SK-N-SH (cell line): Measurements from ENCODE around the gene CYP2C19. TPM values are rescaled to one million over a fixed set of nuclear protein-coding genes. Genes with fewer than 3 reads are reported as not detected.

Experiments used
- CTCF ChIA-PET: fragments of 300-600, 350-600 bp; formaldehyde crosslinking; extraction: SDS; loops from one replicate; lab custom pipeline; 2021; lab: Yijun Ruan, JAX
- POLR2A ChIA-PET: fragments of 350-600 bp; sonication (Branson Sonifier 250); formaldehyde crosslinking; extraction: SDS; loops from one replicate; lab custom pipeline; 2020; ENCODE audit warnings: antibody characterized with exemption, inconsistent platforms; lab: Yijun Ruan, JAX
- DNase-seq: peaks from one replicate; pipeline ENCODE4 v3.0.0; 2012
- H2AFZ ChIP-seq: fragments of 200-600 bp; sonication (generic); 2 replicates; pipeline ENCODE4 v1.8.1; 2016; ENCODE audit warnings: antibody characterized with exemption, mild to moderate bottlenecking, low read depth
- H3F3A ChIP-seq: fragments of 200-600 bp; sonication (generic); replicated peaks from 2 replicates; pipeline ENCODE3; 2016; ENCODE audit warnings: antibody characterized with exemption, mild to moderate bottlenecking; ENCODE audit not compliant: insufficient read depth
- H3K27ac ChIP-seq, 2 experiments: fragments of 200-500 bp in 1 of 2; fragments of 200-600 bp in 1 of 2; sonication (Bioruptor generic) in 1 of 2; sonication (generic), shearing (Covaris generic) in 1 of 2; 2 replicates each; pipeline versions ENCODE4 v1.5.1 to v1.6.1; 2014 to 2016; ENCODE audit warnings: low read depth in 2 of 2, inconsistent platforms in 1 of 2, low read length in 1 of 2, mild to moderate bottlenecking in 1 of 2, mixed read lengths in 1 of 2
- H3K27me3 ChIP-seq: fragments of 200-600 bp; sonication (generic), shearing (Covaris generic); 2 replicates; pipeline ENCODE4 v1.6.1; 2016; ENCODE audit warnings: mixed run types; ENCODE audit not compliant: insufficient read depth
- H3K36me3 ChIP-seq, 2 experiments: fragments of 200-500 bp in 1 of 2; fragments of 200-600 bp in 1 of 2; sonication (Bioruptor generic) in 1 of 2; sonication (generic) in 1 of 2; replicated peaks in 1 of 2; 2 replicates each; pipeline versions ENCODE3 to v1.5.1; 2014 to 2016; ENCODE audit warnings: low read length in 1 of 2, mild to moderate bottlenecking in 1 of 2; ENCODE audit not compliant: insufficient read depth in 2 of 2, control insufficient read depth in 1 of 2
- H3K4me1 ChIP-seq, 2 experiments: fragments of 200-500 bp in 1 of 2; fragments of 200-600 bp in 1 of 2; sonication (Bioruptor generic) in 1 of 2; sonication (generic), shearing (Covaris generic) in 1 of 2; 2 replicates each; pipeline versions ENCODE4 v1.5.1 to v1.6.1; 2014 to 2016; ENCODE audit warnings: low read depth in 1 of 2, low read length in 1 of 2, mixed run types in 1 of 2; ENCODE audit not compliant: insufficient read depth in 2 of 2, control insufficient read depth in 1 of 2
- H3K4me2 ChIP-seq: fragments of 200-600 bp; sonication (generic), shearing (Covaris generic); 2 replicates; pipeline ENCODE4 v1.6.1; 2017; ENCODE audit warnings: mixed run types
- H3K4me3 ChIP-seq, 2 experiments: fragments of 200-500 bp in 1 of 2; fragments of 200-600 bp in 1 of 2; sonication (Bioruptor generic) in 1 of 2; sonication (generic), shearing (Covaris generic) in 1 of 2; 2 replicates each; pipeline versions ENCODE4 v1.5.1 to v1.8.1; 2014 to 2016; ENCODE audit warnings: low read depth in 2 of 2, inconsistent platforms in 1 of 2, low read length in 1 of 2, mild to moderate bottlenecking in 1 of 2, mixed read lengths in 1 of 2, moderate library complexity in 1 of 2
- H3K79me2 ChIP-seq: fragments of 200-600 bp; sonication (generic); 2 replicates; pipeline ENCODE4 v1.8.1; 2017; ENCODE audit warnings: mild to moderate bottlenecking; ENCODE audit not compliant: insufficient read depth
- H3K9ac ChIP-seq: fragments of 200-600 bp; sonication (generic); 2 replicates; pipeline ENCODE4 v1.6.1; 2017; ENCODE audit warnings: mixed run types
- H3K9me2 ChIP-seq: fragments of 200-600 bp; sonication (generic); 2 replicates; pipeline ENCODE4 v1.6.1; 2017; ENCODE audit warnings: mixed run types
- H3K9me3 ChIP-seq: fragments of 200-600 bp; sonication (generic); 2 replicates; pipeline ENCODE4 v1.6.1; 2017; ENCODE audit warnings: mixed run types, mild to moderate bottlenecking, moderate library complexity
- H4K20me1 ChIP-seq: fragments of 200-600 bp; sonication (generic); 2 replicates; pipeline ENCODE4 v1.6.1; 2017; ENCODE audit warnings: mild to moderate bottlenecking, mixed run types; ENCODE audit not compliant: insufficient read depth
- ELF1 ChIP-seq: IDR thresholded peaks from 2 replicates; pipeline ENCODE4 v1.4.0; 2012
- EP300 ChIP-seq, 2 experiments: IDR thresholded peaks; 2 replicates each; pipeline versions ENCODE4 v1.4.0 to v1.6.1; 2012; ENCODE audit warnings: borderline replicate concordance in 1 of 2, low read depth in 1 of 2, low read length in 1 of 2
- EZH2phosphoT487 ChIP-seq: fragments of 200-600 bp; sonication (generic); IDR thresholded peaks from 2 replicates; pipeline ENCODE4 v1.6.1; 2017; ENCODE audit warnings: low read depth, mixed run types, mild to moderate bottlenecking, antibody characterized with exemption, moderate library complexity, borderline replicate concordance
- FOSL2 ChIP-seq: IDR thresholded peaks from 2 replicates; pipeline ENCODE4 v1.4.0; 2012; ENCODE audit warnings: low read depth, mild to moderate bottlenecking, moderate library complexity, borderline replicate concordance
- FOXM1 ChIP-seq: IDR thresholded peaks from 2 replicates; pipeline ENCODE4 v1.4.0; 2012; ENCODE audit warnings: low read depth, mild to moderate bottlenecking
- GATA2 ChIP-seq: sonication (generic); formaldehyde crosslinking; IDR thresholded peaks from 2 replicates; pipeline ENCODE4 v1.5.0; 2020; ENCODE audit warnings: mild to moderate bottlenecking, missing genetic modification reagents
- NRF1 ChIP-seq: IDR thresholded peaks from 2 replicates; pipeline ENCODE4 v1.6.1; 2012; ENCODE audit warnings: low read depth, mild to moderate bottlenecking, low read length
- POLR2AphosphoS5 ChIP-seq: IDR thresholded peaks from 2 replicates; pipeline ENCODE4 v1.6.1; 2012; ENCODE audit warnings: low read depth, low read length
- RCOR1 ChIP-seq: fragments of 150-350 bp; IDR thresholded peaks from 2 replicates; pipeline ENCODE4 v1.6.1; 2017; ENCODE audit warnings: antibody characterized with exemption, low read length
- RFX5 ChIP-seq: IDR thresholded peaks from 2 replicates; pipeline ENCODE4 v1.6.1; 2012; ENCODE audit warnings: mild to moderate bottlenecking, improper control_type of control experiment, low read length
- SIN3A ChIP-seq: IDR thresholded peaks from 2 replicates; pipeline ENCODE4 v1.6.1; 2012; ENCODE audit warnings: low read depth, mild to moderate bottlenecking, low read length, moderate library complexity, borderline replicate concordance
- TCF12 ChIP-seq: IDR thresholded peaks from 2 replicates; pipeline ENCODE4 v1.4.0; 2012
- TEAD4 ChIP-seq: IDR thresholded peaks from 2 replicates; pipeline ENCODE4 v1.4.0; 2012; ENCODE audit warnings: mild to moderate bottlenecking, borderline replicate concordance; ENCODE audit not compliant: insufficient read depth
- YY1 ChIP-seq: IDR thresholded peaks from 2 replicates; pipeline ENCODE4 v1.4.0; 2012; ENCODE audit warnings: low read depth, mild to moderate bottlenecking
- WGBS: methylation state at CpG from one replicate; pipeline ENCODE4 v1.1.6; 2017; ENCODE audit warnings: low lambda C conversion rate; 5-methylcytosine and 5-hydroxymethylcytosine counted together
- polyA plus RNA-seq, 3 experiments: library from polyadenylated mRNA; depleted of rRNA; stranded (reverse); fragments of >200 nt; gene quantifications; 2 replicates each; pipeline ENCODE4 v1.2.3, GENCODE V29; 2012
- TF ChIP-seq, protein P1 (sequence below): IDR thresholded peaks from 2 replicates; pipeline ENCODE4 v1.4.0; 2012; ENCODE audit warnings: low read depth, borderline replicate concordance
- TF ChIP-seq, protein P2 (sequence below): IDR thresholded peaks from 2 replicates; pipeline ENCODE4 v1.4.0; 2012; ENCODE audit warnings: low read depth, borderline replicate concordance
- TF ChIP-seq, protein P3 (sequence below): fragments of 150-350 bp; IDR thresholded peaks from 2 replicates; pipeline ENCODE4 v1.6.1; 2016; ENCODE audit warnings: mild to moderate bottlenecking, low read depth, low read length
- TF ChIP-seq, protein P4 (sequence below): IDR thresholded peaks from 2 replicates; pipeline ENCODE4 v1.6.1; 2012; ENCODE audit warnings: mild to moderate bottlenecking, low read depth, low read length, moderate library complexity
- TF ChIP-seq, protein P5 (sequence below): fragments of 150-350 bp; IDR thresholded peaks from 2 replicates; pipeline ENCODE4 v1.6.1; 2017; ENCODE audit warnings: antibody characterized with exemption, low read length, low read depth, borderline replicate concordance
- TF ChIP-seq, protein P6 (sequence below): IDR thresholded peaks from 2 replicates; pipeline ENCODE4 v1.4.0; 2012; ENCODE audit warnings: low read depth
- TF ChIP-seq, protein P7 (sequence below): fragments of 200-600 bp; sonication (generic); IDR thresholded peaks from 2 replicates; pipeline ENCODE4 v1.6.1; 2017; ENCODE audit warnings: antibody characterized with exemption, mild to moderate bottlenecking, moderate library complexity

CYP2C19 gene
- polyA plus RNA-seq, 1 of the 3 experiments (the other 2 are of a cell fraction), result not detected

DNA sequence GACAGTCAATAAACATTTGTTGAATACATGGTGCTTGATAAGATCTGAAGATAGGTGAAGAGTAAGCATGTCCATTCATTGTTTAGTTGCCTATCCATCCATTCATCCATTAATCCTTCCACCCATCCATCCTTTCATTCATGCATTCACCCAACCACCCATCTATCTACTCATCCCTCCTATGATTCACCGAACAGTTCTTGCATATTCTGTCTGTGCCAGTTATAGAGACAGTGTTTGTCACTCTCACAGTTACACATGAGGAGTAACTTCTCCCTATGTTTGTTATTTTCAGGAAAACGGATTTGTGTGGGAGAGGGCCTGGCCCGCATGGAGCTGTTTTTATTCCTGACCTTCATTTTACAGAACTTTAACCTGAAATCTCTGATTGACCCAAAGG lies 90.0 kb downstream of the CYP2C19 start (continued):
- TF ChIP-seq, protein P1, sequence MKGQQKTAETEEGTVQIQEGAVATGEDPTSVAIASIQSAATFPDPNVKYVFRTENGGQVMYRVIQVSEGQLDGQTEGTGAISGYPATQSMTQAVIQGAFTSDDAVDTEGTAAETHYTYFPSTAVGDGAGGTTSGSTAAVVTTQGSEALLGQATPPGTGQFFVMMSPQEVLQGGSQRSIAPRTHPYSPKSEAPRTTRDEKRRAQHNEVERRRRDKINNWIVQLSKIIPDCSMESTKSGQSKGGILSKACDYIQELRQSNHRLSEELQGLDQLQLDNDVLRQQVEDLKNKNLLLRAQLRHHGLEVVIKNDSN, result no peak
- TF ChIP-seq, protein P2, sequence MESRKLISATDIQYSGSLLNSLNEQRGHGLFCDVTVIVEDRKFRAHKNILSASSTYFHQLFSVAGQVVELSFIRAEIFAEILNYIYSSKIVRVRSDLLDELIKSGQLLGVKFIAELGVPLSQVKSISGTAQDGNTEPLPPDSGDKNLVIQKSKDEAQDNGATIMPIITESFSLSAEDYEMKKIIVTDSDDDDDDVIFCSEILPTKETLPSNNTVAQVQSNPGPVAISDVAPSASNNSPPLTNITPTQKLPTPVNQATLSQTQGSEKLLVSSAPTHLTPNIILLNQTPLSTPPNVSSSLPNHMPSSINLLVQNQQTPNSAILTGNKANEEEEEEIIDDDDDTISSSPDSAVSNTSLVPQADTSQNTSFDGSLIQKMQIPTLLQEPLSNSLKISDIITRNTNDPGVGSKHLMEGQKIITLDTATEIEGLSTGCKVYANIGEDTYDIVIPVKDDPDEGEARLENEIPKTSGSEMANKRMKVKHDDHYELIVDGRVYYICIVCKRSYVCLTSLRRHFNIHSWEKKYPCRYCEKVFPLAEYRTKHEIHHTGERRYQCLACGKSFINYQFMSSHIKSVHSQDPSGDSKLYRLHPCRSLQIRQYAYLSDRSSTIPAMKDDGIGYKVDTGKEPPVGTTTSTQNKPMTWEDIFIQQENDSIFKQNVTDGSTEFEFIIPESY, result no peak
- no peak for TF ChIP-seq RFX5
- TF ChIP-seq, protein P3, sequence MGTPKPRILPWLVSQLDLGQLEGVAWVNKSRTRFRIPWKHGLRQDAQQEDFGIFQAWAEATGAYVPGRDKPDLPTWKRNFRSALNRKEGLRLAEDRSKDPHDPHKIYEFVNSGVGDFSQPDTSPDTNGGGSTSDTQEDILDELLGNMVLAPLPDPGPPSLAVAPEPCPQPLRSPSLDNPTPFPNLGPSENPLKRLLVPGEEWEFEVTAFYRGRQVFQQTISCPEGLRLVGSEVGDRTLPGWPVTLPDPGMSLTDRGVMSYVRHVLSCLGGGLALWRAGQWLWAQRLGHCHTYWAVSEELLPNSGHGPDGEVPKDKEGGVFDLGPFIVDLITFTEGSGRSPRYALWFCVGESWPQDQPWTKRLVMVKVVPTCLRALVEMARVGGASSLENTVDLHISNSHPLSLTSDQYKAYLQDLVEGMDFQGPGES, result no peak
- no peak for TF ChIP-seq TEAD4
- no peak for TF ChIP-seq ELF1
- no peak for TF ChIP-seq TCF12

DNA sequence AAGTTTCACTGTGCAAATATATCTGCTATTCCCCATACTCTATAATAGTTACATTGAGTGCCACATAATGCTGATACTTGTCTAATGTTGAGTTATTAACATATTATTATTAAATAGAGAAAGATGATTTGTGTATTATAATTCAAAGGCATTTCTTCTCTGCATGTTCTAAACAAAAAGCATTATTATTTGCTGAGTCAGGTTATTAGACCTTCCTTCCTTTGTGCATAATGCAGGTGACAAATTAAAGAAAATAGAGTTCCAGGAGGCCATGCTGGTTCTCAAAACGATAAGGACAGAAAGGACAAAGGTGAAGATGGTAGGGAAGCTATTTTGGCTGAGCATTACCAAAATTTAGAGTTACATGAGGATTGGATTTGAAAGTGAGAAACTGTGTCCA lies 90.6 kb downstream of the CYP2C19 start:
- WGBS, result 3% methylated on average over 1 of the region's 1 CpG
- Histone ChIP-seq H3K27me3 (no peaks in the 10 kb centered on the region), H3F3A (no peaks in the 10 kb centered on the region), H3K79me2 (no peaks in the 10 kb centered on the region), H3K9ac (no peak overlapping the region), H4K20me1 (no peaks in the 10 kb centered on the region), H3K4me1 (no peaks in the 10 kb centered on the region), H3K9me3 (no peaks in the 10 kb centered on the region)
- CTCF ChIA-PET, result no interaction called here
- no peak for DNase-seq
- POLR2A ChIA-PET, result no interaction called here
- TF ChIP-seq FOXM1 (no peak), SIN3A (no peak), YY1 (no peak), EZH2phosphoT487 (no peak), EP300 (IDR thresholded peaks at IDR 0.05; ENCODE audit: borderline replicate concordance in 1 of 2, low read depth in 1 of 2, low read length in 1 of 2) (no peak), FOSL2 (no peak), NRF1 (no peak), TEAD4 (no peak), POLR2AphosphoS5 (no peak), GATA2 (CRISPR knock-in tag) (no peak), RCOR1 (no peak)
- TF ChIP-seq, protein P4, sequence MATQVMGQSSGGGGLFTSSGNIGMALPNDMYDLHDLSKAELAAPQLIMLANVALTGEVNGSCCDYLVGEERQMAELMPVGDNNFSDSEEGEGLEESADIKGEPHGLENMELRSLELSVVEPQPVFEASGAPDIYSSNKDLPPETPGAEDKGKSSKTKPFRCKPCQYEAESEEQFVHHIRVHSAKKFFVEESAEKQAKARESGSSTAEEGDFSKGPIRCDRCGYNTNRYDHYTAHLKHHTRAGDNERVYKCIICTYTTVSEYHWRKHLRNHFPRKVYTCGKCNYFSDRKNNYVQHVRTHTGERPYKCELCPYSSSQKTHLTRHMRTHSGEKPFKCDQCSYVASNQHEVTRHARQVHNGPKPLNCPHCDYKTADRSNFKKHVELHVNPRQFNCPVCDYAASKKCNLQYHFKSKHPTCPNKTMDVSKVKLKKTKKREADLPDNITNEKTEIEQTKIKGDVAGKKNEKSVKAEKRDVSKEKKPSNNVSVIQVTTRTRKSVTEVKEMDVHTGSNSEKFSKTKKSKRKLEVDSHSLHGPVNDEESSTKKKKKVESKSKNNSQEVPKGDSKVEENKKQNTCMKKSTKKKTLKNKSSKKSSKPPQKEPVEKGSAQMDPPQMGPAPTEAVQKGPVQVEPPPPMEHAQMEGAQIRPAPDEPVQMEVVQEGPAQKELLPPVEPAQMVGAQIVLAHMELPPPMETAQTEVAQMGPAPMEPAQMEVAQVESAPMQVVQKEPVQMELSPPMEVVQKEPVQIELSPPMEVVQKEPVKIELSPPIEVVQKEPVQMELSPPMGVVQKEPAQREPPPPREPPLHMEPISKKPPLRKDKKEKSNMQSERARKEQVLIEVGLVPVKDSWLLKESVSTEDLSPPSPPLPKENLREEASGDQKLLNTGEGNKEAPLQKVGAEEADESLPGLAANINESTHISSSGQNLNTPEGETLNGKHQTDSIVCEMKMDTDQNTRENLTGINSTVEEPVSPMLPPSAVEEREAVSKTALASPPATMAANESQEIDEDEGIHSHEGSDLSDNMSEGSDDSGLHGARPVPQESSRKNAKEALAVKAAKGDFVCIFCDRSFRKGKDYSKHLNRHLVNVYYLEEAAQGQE, result no peak
- TF ChIP-seq, protein P5, sequence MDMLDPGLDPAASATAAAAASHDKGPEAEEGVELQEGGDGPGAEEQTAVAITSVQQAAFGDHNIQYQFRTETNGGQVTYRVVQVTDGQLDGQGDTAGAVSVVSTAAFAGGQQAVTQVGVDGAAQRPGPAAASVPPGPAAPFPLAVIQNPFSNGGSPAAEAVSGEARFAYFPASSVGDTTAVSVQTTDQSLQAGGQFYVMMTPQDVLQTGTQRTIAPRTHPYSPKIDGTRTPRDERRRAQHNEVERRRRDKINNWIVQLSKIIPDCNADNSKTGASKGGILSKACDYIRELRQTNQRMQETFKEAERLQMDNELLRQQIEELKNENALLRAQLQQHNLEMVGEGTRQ, result no peak
- TF ChIP-seq, protein P6, sequence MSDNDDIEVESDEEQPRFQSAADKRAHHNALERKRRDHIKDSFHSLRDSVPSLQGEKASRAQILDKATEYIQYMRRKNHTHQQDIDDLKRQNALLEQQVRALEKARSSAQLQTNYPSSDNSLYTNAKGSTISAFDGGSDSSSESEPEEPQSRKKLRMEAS, result no peak
- TF ChIP-seq, protein P7, sequence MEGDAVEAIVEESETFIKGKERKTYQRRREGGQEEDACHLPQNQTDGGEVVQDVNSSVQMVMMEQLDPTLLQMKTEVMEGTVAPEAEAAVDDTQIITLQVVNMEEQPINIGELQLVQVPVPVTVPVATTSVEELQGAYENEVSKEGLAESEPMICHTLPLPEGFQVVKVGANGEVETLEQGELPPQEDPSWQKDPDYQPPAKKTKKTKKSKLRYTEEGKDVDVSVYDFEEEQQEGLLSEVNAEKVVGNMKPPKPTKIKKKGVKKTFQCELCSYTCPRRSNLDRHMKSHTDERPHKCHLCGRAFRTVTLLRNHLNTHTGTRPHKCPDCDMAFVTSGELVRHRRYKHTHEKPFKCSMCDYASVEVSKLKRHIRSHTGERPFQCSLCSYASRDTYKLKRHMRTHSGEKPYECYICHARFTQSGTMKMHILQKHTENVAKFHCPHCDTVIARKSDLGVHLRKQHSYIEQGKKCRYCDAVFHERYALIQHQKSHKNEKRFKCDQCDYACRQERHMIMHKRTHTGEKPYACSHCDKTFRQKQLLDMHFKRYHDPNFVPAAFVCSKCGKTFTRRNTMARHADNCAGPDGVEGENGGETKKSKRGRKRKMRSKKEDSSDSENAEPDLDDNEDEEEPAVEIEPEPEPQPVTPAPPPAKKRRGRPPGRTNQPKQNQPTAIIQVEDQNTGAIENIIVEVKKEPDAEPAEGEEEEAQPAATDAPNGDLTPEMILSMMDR, result no peak
- TF ChIP-seq, all 33 proteins: peak for 0
- Histone ChIP-seq H3K4me3 (no peak overlapping the region), H3K36me3 (no peaks in the 10 kb centered on the region), H3K9me2 (no peaks in the 10 kb centered on the region), H2AFZ (no peak overlapping the region), H3K4me2 (no peak overlapping the region), H3K27ac (no peak overlapping the region)
